Testis (tissue), 3 donors: Measurements from ENCODE around the gene NLGN1. TPM values are rescaled to one million over a fixed set of nuclear protein-coding genes. Genes with fewer than 3 reads are reported as not detected.
"Not testable (repeated sequence)": the region's sequence is repeated elsewhere in the genome, so short reads cannot be mapped to it uniquely, and the experiment has no call there.

Experiments used
- DNase-seq: peaks from one replicate; pipeline ENCODE4 v3.0.0-alpha.2; 2019
- H3K27ac ChIP-seq, 2 donors: fragments of 200-600 bp; sonication (generic); one replicate each; pipeline ENCODE4 v1.5.1; 2019
- H3K27me3 ChIP-seq: fragments of 200-600 bp; sonication (generic); one replicate; pipeline ENCODE4 v1.5.1; 2019
- H3K36me3 ChIP-seq: fragments of 200-600 bp; sonication (generic); one replicate; pipeline ENCODE4 v1.5.1; 2017; ENCODE audit warnings: low read depth; ENCODE audit errors: missing control alignments
- H3K4me1 ChIP-seq: fragments of 200-600 bp; sonication (generic); one replicate; pipeline ENCODE4 v1.5.1; 2019
- H3K4me3 ChIP-seq, 2 donors: fragments of 200-600 bp; sonication (generic); one replicate each; pipeline ENCODE4 v1.5.1; 2017 to 2019
- H3K9me3 ChIP-seq: fragments of 200-600 bp; sonication (generic); one replicate; pipeline ENCODE4 v1.5.1; 2017
- CTCF ChIP-seq, 3 experiments: fragments of 450-650 bp in 2 of 3; fragments of 200-600 bp in 1 of 3; sonication (generic) in 1 of 3; IDR thresholded peaks; one replicate each; pipeline ENCODE4 v1.5.1; 2016 to 2019; ENCODE audit warnings: antibody characterized with exemption in 3 of 3, mild to moderate bottlenecking in 2 of 3, moderate library complexity in 1 of 3
- POLR2A ChIP-seq: fragments of 450-650 bp; IDR thresholded peaks from one replicate; pipeline ENCODE4 v1.6.1; 2017; ENCODE audit warnings: antibody characterized with exemption, mild to moderate bottlenecking, moderate library complexity
- WGBS, 2 donors: methylation state at CpG; one replicate each; pipeline ENCODE4 v1.1.5; 2018; 5-methylcytosine and 5-hydroxymethylcytosine counted together
- intact Hi-C: fragments of 100-400 bp; cut with DNase I; formaldehyde crosslinking; loops from one replicate; pipeline ENCODE4 v1.15.1; 2023; ENCODE audit warnings: low total_unique reads
- polyA plus RNA-seq: library from polyadenylated mRNA; stranded (reverse); fragments of 350-450 nt; fragmentation: Illumina TruSeq; extraction: RNeasy Lipid Tissue Mini Kit (QIAGEN cat#74804); gene quantifications from one replicate; pipeline ENCODE4 v1.2.3, GENCODE V29; 2014; ENCODE audit warnings: low read depth, low replicate concordance; ENCODE audit not compliant: insufficient read depth
- total RNA-seq, 2 donors: library from RNA; depleted of rRNA; stranded (reverse); fragments of >200 nt; gene quantifications; one replicate each; pipeline ENCODE4 v1.2.3, GENCODE V29; 2016

NLGN1 gene
- total and polyA plus RNA-seq, 3 donors from 2014 or later: 10.6 to 19.2 (median 15.5) TPM

- intact Hi-C loops: no loop called here
- H3K27me3 ChIP-seq: no peaks in the 10 kb centered on the region
- no peaks in the 10 kb centered on the region for H3K9me3 ChIP-seq
- WGBS, 2 donors: 70 to 71% methylated on average over 4 of the region's 4 CpGs
- no peak overlapping the region for H3K27ac ChIP-seq
- H3K4me1 ChIP-seq: no peaks in the 10 kb centered on the region
- no peaks in the 10 kb centered on the region for H3K36me3 ChIP-seq
- TF ChIP-seq CTCF (IDR thresholded peaks at IDR 0.05) (no peak), POLR2A (no peak)
- no peak overlapping the region for H3K4me3 ChIP-seq
- DNase-seq: no peak
Observed at GRCh38 chr3:174220775-174221554, 823.4 kb downstream of the NLGN1 start.

GRCh38 chr3:174223042-174223441, 825.5 kb downstream of the NLGN1 start:
- 43 to 44% methylated on average over 6 of the region's 6 CpGs for WGBS, 2 donors
- Histone ChIP-seq H3K36me3 (no peaks in the 10 kb centered on the region), H3K9me3 (no peaks in the 10 kb centered on the region), H3K27ac (no peak overlapping the region), H3K27me3 (no peaks in the 10 kb centered on the region), H3K4me3 (no peak overlapping the region), H3K4me1 (no peaks in the 10 kb centered on the region)
- DNase-seq: no peak
- TF ChIP-seq CTCF (IDR thresholded peaks at IDR 0.05) (no peak), POLR2A (no peak)
- intact Hi-C loops: no loop called here

- H3K27me3 ChIP-seq: no peaks in the 10 kb centered on the region
Observed at GRCh38 chr3:174223626-174224025, 826.1 kb downstream of the NLGN1 start.

GRCh38 chr3:174229916-174230315, 832.4 kb downstream of the NLGN1 start:
- H3K9me3 ChIP-seq: no peaks in the 10 kb centered on the region
- no peaks in the 10 kb centered on the region for H3K27me3 ChIP-seq
- intact Hi-C loops: no loop called here
- TF ChIP-seq POLR2A: no peak
- TF ChIP-seq CTCF (IDR thresholded peaks at IDR 0.05): no peak
- no peak for DNase-seq
- WGBS, 2 donors: 80 to 82% methylated on average over 2 of the region's 2 CpGs
- H3K4me3 ChIP-seq: no peak overlapping the region
- no peak overlapping the region for H3K27ac ChIP-seq
- H3K4me1 ChIP-seq: no peaks in the 10 kb centered on the region
- no peaks in the 10 kb centered on the region for H3K36me3 ChIP-seq

More at GRCh38 chr3:174223626-174224025, 826.1 kb downstream of the NLGN1 start:
- WGBS, 2 donors: 91 to 96% methylated on average over 1 of the region's 1 CpG
- H3K4me3 ChIP-seq: no peak overlapping the region
- no peaks in the 10 kb centered on the region for H3K4me1 ChIP-seq
- intact Hi-C loops: no loop called here
- TF ChIP-seq CTCF (IDR thresholded peaks at IDR 0.05) (no peak), POLR2A (no peak)
- H3K9me3 ChIP-seq: no peaks in the 10 kb centered on the region
- H3K36me3 ChIP-seq: no peaks in the 10 kb centered on the region
- no peak for DNase-seq
- H3K27ac ChIP-seq: no peak overlapping the region

- 84 to 94% methylated on average over 10 of the region's 10 CpGs for WGBS, 2 donors
- not testable (repeated sequence) for DNase-seq
Observed at GRCh38 chr3:174232028-174232657, 834.6 kb downstream of the NLGN1 start.

More at GRCh38 chr3:174232028-174232657, 834.6 kb downstream of the NLGN1 start:
- H3K4me3 ChIP-seq, H3K27ac ChIP-seq, intact Hi-C loops, H3K36me3 ChIP-seq, H3K9me3 ChIP-seq, H3K4me1 ChIP-seq, H3K27me3 ChIP-seq: not testable (repeated sequence)
